A204.1 (cell line): ENCODE data around the gene NEK9.
"Not testable (repeated sequence)": the region's sequence is repeated elsewhere in the genome, so short reads cannot be mapped to it uniquely, and the experiment has no call there.

ENCODE experiments used
- FAIRE-seq: peaks from 2 replicates; lab custom pipeline; 2012; peaks lifted over from hg19 to GRCh38; lab: Jason Lieb, UNC

The NEK9 gene

DNA sequence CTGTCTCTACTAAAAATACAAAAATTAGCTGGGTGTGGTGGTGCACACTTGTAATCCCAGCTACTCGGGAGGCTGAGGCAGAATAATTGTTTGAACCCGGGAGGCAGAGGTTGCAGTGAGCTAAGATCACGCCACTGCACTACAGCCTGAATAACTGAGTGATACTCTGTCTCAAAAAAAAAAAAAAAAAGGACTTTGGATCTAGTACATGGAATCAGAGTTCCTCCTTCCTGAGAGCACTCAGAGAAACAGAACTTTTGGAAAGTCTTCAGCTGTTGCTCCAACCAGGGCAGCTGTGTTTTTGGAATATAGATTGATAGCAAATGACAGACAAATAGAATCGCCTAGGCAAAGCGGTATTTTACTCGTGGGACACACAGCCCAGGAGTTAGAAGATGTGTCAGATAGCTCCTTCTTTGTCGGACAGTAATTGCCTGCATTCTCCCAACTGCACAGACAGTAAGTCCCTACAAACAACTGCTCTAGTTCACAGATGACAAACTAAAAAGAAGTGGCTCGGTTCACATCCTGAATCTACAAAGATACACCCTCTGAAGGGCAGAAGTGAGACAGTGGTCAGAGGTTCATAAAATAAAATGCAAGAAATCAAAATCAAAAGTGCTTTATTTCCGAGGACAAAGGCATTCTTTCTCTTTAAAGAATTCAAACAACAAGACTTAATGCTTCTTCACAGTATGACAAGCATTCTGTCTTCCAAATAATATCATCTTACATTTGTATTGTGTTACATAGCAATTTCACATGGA lies 17.1 kb upstream of the NEK9 start:
- no peak for FAIRE-seq

DNA sequence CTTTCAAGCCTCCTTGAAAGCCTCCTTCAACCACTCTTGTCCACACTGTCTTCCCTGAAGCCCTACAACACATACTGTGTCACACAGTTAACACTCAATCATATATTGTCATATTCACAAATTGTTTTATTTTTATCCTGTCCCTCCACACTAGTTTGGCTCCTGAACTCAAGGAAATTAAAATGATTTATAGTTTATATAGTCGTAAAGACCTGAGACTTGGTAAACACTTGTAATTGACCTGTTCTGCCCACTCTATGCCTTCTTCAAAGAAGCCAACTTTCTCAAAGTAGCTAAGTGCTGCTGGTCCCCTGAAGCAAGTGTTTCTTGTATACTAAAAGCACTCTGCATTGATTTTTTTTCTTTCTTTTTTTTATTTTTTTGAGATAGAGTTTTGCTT lies 15.6 kb upstream of the NEK9 start:
- no peak for FAIRE-seq

DNA sequence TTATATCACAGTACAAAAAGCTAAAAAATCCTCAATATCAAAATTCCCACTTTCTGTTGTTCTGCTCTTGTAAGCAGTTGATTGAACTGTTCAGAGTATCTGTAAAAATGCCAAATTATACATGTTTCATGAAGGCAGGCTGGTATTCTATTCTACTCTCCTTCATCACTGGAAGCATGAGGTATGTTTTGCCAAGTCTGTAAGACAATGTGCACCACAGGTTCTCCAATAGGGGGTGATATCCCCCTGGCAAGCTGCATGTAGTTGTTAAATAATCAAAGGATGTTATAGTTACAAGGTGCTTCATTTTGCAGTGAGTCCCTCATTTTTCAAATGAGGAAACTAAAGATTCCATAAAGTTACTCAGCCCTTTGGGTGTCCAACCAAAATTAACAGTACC lies 15.1 kb upstream of the NEK9 start:
- no peak for FAIRE-seq

DNA sequence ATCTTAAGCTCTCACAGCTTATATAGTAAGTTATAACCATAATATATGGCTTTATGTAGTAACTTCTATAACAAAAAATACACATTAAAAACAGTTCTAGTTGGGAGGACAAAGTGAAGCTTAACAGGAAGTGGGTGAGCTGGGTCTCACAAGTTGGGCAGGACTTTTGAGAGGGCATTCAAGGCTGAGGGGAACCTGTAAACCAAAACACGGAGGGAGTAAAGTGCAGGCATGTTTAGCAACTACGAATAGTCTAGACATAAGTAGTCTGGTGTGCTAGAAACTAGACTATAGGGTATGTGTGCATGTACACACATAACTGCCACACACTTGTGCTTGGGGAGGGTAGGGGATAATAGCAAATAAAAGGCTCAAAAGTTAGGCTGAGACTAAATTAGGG lies 14.2 kb upstream of the NEK9 start:
- no peak for FAIRE-seq

DNA sequence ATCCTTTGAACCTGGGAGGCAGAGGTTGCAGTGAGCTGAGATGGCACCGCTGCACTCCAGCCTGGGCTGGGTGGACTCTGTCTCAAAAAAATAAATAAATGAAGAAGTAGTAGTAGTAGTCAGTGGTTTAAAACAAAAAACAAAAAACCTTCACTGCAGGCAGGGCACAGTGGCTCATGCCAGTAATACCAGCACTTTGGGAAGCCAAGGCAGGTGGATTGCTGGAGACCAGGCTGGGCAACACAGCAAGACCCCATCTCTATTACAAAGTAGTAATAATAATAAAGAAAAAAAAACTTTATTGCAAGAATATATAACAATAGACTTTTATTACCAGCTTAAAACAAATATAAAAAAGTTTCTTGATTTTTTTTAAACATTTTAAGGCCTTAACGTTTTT lies 13.8 kb upstream of the NEK9 start:
- FAIRE-seq = no peak

DNA sequence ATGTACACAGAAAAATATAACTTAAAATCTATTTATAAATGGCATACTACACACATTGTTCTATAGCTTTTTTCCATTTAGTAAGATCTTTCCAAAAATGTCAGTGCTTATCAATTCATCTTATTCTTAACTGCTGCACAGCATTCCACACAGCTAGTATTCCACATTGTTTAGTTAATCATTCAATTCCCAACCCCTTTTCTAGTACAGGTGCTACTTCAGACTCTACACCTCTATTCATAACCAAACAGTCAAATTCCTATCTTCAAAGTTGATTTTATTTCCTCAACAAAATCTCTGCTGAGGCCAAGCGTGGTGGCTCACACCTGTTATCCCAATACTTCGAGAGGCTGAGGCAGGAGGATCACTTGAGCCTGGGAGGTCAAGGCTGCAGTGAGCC lies 12.3 kb upstream of the NEK9 start:
- no peak for FAIRE-seq

DNA sequence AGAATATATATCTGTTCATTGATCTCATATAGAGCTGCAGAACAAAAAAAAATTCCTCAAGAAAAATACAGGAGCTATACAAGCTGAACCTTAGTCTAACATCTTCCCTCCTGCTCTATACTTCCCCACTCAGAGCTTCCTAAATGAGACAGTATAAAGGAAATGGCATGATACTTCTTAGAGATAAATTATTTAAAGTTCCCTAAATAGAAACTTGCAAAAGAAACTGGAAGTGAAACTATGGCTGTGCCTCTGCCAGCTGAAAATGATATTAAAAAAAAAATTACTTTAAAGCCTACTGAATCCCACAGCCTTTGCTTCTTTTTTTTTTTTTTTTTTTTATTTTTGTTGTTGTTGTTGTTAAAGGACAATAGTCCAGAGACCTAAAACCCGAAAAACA lies 11.6 kb upstream of the NEK9 start:
- FAIRE-seq = no peak

DNA sequence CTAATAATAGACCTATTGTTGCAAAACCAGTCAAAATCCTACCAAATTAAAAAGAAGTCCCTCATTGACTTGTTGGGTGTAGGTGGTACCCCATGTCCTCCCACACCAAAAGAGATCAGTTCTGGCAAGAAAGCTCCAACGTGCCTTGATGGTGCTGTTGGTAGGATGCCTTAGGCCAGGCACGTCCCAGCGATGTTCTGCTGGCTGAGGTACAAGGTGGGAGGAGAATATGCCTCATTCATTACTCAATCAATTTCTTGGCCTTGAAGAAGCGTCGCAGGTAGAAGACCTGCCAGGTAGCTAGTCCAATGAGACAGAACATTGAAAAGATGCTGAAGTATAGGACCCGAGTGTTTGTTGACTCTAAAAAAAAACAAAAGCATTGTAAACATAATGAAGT lies 7.8 kb upstream of the NEK9 start:
- FAIRE-seq = no peak

DNA sequence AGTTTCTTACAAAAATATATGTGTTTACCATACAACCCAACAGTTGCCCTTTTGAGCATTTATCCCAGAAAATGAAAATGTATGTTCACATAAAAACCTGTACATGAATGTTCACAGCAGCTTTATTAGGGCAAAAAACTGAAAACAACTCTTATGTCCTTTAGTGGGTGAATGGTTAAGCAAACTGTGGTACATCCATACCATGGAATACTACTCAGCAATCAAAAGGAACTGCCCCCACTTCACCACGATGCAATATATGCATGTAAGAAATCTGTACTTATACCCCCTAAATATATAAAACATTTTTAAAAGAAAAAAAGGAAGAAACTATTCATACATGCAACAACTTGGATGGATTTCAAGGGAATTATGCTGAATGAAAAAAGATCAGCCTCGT lies 6.7 kb upstream of the NEK9 start:
- FAIRE-seq = no peak

DNA sequence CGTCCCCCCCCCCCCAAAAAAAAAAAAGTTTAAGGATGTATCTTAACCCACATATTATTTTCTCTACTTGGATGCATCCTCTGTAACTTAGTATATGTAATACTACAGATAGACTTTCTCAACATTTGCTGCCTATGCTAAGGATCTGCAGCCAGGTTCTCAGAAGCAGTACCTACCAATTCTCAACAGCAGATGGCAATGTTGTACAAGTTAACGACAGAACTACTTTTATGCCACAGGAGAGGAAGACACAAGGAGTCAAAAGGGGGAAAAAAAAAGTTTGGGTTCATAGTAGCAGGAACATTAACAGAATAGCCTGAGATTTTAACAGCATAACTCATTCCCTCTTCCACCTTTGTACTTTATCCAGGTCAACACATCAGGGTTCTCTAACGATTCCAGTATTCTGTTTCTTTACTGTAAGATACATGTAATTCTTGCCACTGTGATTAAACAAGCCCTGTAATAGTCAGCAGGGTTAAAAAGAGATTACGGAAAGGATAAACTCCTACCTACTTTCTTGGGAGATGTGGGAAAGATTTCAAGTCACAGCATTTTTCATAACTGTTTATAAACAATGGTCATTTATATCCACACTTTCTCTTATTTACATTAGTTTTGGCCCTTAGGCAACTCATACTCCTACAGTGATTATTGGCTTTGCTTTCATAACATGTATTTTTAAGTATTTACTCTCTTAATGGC lies 5.7 kb upstream of the NEK9 start:
- peak; percentile 97 for FAIRE-seq

DNA sequence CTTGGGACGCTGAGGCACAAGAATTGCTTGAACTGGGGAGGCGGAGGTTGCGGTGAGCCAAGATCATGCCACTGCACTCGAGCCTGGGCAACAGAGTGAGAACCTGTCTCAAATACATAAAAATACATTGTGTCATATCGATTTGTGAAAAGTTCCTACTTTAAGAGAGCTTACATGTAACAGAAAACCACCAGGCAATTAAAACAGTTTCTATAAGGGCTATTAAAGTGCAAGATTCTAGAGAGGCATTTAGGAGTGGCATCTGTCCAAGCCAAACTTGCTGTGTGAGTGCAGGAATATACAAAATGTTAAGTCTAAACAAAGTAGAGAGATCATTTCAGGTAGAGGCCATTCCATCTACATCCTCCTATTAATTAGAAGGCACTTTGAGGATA lies 1.7 kb upstream of the NEK9 start:
- no peak for FAIRE-seq

DNA sequence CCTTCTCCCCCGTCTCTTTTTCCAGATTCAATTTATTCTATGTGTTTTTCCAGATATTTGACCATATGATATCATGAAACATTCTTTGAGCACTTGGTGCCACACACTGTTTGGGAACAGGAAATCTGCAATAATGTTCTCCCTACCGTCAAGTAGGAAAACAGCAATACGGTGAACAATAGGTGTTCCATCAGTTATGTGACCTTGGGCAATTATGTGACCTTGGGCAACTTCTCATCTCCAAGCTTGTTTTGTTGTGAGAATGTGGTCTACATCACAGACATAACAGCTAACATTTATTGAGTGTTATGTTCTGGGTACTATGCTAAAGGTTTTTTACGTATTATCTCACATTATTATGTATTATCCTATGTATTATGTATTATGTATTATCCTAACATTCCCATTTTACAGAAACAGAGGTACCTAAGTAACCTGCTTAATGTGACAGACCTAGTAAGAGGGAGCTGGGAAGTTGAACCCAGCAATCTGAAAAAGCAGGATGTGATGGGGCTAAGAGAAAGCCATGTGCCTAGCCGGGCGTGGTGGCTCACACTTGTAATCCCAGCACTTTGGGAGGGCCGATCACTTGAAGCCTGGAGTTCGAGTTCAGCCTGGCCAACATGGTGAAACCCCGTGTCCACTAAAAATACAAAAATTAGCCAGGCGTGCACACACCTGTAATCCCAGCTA lies 1.2 kb upstream of the NEK9 start:
- no peak for FAIRE-seq

DNA sequence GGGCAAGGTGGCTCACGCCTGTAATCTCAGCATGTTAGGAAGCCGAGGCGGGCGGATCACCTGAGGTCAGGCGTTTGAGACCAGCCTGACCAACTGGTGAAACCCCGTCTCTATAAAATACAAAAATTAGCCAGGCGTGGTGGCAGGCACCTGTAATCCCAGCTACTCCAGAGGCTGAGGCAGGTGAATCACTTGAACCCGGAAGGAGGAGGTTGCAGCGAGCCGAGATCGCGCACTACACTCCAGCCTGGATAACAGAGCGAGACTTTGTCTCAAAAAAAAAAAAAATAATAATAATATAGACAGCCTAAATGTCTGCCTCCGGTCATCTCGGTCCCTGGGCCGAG lies 599 bp upstream of the NEK9 start:
- not testable (repeated sequence) for FAIRE-seq

DNA sequence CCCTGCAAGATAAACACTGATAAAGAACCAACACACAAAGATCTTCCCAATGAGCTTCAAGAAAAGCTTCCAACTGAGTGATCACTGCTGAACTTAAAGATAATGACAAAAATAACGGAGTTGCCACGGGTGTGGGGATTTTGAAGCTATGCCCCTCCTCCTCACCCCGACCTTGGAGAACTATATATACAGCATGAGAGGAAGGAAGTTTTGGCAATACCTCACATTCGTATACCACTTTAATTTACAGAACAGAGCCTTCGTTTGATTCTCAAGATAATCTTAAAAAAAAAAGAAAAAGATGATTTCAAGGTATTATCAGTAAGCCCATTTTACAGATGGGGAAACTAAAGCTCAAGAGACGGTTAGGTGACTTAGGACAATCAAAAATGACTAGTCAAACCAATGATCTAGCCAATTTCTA lies 715 bp downstream of the NEK9 start:
- FAIRE-seq = no peak

DNA sequence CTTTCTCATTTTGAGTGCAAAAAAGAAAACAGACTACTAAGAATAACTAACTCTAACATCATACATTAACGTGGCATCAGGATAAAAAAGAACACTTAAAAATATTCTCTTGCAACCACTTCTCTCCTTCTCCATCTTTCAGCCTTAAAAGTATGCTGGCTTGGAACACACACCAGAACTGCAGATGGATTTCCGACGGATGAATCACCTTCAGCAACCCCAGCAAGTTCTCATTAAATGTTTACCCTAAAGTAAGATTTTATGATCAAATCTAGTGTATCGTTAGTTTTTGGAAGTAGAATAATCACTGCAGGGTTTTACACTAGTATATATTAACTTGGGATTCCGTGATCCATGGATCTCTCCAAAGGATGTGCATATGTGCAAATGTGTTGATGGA lies 1.2 kb downstream of the NEK9 start:
- no peak for FAIRE-seq

DNA sequence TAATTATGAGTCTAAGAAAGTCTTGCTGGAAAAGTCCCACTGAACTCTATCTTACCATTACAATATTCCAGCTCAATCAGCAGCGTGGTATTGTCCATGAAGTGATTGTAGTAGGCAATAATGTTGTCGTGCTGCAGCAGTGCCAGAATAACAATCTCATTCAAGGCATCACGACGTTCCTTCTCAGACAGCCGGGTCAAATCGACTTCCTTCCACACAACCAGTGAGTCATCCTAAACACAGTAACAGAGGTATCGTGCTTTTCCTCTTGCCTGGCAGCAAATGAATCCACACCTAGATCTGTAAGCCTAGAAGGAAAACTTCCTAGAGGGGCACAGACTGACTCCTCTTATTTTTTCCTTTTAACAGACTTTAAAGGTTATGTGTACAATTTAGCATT lies 2.9 kb downstream of the NEK9 start:
- no peak for FAIRE-seq

DNA sequence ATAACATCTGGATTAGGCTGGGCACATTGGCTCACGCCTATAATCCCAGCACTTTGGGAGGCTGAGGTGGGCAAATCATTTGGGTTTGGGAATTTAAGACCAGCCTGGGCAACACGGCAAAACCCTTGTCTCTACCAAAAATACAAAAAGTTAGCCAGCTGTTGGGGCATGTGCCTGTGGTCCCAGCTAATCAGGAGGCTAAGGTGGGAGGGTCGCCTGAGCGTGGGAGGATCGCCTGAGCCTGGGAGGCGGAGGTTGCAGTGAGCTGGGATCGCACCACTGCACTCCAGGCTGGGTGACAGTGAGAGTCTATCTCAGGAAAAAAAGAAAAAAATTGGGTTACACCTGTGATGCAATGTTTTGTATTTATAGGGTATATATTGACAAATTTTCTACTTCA lies 5.3 kb downstream of the NEK9 start:
- FAIRE-seq = no peak

DNA sequence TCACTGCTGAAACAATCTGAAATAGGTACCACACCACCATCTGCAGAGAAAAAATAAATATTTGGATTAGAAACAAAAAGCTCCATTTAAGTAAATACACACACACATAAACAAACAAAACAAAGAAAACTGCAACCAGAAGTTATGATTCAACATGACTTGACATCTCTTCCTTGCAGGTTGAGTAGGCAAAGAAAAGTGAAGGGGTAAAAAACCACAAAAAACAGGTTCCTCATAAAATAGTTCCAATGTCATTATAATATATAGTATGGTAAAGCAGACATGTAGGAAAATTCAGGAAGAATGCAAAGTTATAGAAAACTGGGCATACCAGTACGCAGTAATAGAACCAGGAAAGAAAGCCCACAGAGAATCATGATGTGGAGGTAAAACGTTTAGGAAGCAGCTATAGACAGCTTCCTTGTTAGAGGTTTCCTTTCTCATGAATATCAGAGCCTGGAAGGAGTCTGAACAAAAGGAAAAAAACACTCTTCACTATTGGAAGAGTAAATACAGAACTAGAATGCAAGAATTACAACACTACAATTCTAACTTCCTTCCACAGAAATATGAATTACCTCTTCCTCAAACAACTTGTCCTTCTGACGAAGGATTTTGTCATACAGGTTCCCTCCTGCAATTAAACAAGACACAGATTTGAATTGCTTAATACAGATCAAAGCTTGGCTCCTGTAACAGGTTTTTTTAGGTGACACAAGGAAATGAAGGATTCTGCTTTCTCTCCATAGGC lies 6.1 kb downstream of the NEK9 start:
- FAIRE-seq = no peak

DNA sequence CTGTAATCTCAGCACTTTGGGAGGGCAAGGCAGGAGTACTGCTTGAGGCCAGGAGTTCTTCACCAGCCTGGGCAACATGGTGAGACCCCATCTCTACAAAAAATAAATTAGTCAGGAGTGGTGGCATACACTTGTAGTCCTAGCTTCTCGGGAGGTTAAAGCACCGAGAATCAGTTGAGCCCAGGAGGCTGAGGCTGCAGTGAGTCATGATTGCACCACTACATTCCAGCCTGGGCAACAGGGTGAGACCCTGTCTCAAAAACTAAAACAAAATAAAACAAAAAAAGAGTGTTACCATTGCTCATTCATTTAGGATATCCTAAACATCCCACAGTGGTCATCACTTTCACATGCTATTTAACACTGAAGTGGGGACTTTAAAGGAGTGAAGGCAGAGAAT lies 7.8 kb downstream of the NEK9 start:
- FAIRE-seq = no peak

DNA sequence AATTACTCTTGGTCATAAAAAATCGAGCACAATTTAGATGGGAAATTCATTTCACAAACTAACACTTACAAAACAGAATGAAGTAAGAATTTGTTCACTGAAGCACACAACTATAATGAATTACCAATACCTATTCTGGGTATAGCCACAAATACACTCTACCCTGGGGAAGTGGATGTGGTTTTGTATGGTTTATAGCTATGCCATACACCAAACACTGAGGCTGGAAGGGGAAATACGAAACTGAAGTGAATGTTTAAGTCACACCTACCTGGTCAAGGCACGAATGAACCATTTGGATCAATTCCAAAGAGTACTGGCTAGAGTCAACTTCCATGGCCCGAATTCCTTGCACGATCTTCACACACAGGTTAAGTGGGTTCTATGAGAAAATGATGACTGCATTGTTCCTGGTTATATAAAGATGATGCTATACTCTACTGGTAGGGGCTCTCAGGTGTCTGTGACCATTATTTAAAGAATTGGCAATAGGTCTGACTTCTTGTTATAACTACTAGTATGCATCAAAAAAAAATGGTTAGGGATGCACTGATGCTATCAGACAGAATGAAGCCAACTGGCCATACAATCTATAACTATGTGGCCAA lies 12.8 kb downstream of the NEK9 start:
- no peak for FAIRE-seq

DNA sequence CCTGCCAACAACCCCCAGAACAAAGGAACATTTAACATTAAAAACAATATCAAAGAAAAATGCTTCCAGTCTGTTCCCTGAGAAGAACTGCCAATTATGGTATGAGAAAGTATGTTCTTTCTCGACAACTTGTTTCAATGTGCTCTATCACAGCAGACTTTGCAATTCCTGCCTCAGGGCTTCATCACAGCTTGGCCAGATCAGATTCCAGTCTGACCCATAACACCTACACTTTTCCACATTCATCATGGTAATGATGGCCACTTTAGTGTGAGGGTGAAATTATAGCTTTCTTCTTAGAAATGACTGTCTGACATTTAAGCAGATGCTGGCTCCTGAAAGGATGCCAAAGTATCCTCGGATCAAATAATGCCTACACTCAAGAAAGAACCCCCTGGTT lies 17.0 kb downstream of the NEK9 start:
- no peak for FAIRE-seq

DNA sequence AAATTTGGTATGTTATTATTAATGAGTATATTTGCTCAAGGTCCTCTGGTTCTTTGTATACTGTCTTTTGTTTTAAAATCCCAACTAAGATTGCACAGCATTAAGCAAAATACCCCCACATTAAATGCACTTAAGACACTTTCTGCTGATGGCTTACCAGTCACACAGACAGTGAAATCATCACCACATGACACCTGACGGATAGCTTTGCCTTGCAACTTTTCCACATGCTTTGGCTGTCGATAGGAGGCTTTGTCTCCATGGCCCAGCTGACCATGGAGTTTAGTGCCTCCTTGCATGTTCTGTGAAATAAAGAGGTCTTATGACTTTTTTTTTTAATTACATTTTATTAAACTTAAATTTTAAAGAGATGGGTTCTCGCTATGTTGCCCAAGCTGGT lies 19.7 kb downstream of the NEK9 start:
- FAIRE-seq = no peak

DNA sequence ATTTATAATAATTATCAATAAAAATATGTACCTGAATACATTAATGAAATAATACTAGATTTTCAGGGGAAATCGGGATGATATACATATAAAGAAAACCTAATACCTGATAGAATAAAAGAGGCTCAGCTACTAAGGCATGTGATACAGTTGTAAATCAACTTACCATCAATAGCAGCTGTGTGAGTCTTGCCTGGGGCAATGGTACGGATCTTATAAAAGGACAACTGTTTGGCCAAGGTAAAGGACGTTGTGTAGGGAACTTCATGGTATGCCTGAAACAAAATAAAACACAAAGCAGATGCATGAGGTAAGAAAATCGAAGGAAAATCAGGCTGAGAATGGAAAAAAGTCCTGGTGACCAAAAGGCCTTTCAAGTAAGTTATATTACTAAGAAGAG lies 25.4 kb downstream of the NEK9 start:
- FAIRE-seq = no peak
